GM15510 (cell line): ENCODE results near the gene NUP62CL.

ENCODE experiments used
- POLR2A ChIP-seq: IDR thresholded peaks from 3 replicates; pipeline ENCODE4 v1.6.1; 2011; ENCODE audit warnings: borderline replicate concordance; ENCODE audit not compliant: insufficient read length; ENCODE audit errors: extremely low read depth

NUP62CL gene, protein sequence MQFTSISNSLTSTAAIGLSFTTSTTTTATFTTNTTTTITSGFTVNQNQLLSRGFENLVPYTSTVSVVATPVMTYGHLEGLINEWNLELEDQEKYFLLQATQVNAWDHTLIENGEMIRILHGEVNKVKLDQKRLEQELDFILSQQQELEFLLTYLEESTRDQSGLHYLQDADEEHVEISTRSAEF

DNA sequence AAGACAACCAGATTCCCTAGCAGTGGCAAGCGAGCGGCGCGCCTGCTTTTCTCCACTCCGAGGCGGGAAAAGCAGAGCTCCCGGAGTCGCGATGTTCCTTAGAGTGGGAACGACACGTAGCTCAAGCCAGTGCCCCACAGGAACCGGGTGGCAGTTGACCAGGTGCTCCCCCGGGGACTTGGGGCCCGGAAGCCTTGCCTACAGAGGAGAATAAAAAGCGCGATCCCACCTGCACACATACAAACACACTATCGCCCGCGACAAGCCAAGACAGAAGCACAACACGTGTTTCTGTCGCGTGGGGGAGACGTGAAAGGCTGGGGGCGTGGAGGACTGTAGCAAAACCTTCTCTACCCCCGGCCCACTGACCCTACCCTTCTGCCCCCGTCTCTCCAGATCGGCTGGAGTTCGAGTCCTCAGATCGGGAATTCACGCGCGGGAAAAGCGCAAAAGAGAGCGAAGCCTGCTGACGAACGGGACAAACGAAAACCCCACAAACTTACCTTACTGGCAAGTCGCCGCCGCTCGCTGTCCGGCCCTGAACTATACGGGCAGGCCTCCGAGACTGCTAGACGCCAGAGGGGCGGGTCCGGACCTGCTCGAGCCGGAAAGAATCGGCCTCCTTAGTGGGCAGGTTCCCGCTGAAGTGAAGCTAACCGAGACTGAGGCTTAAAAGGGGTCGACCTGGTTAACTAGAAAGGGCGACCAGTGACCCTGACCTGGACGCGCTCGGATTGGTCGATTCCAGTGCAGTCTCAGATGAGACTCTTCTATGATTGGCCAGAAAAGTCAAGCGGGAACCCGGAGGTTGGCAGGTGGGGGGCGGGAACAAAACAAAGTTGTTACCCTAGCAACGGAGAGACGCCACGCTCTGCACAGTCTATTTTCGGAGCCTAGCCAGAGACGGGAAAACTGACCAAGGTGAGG lies at the start of gene NUP62CL, which contains the start of gene DNAAF6:
NUP62CL (minus strand) TSS at position 664 of the 927 bp plus-strand sequence. CDS start 31,287 bp downstream, outside the sequence.
DNAAF6 (plus strand) TSS at position 842 of the 927 bp plus-strand sequence. CDS start 6,265 bp downstream, outside the sequence.
- TF ChIP-seq POLR2A, result peak; percentile 41

DNA sequence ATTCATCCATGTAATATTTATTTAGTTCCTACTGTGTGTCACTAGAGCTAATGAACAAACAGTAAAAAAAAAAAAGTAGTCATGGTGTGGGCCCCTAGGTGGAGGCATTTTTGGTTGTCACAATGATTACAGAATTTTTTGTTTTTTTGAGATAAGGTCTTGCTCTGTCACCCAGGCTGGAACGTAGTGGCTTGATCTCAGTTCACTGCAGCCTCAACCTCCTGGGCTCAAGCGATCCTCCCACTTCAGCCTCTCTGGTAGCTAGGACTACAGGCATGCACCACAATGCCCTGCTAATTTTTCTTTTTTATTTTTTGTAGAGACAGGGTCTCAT lies 22.2 kb upstream of the NUP62CL start:
- TF ChIP-seq POLR2A, result no peak

DNA sequence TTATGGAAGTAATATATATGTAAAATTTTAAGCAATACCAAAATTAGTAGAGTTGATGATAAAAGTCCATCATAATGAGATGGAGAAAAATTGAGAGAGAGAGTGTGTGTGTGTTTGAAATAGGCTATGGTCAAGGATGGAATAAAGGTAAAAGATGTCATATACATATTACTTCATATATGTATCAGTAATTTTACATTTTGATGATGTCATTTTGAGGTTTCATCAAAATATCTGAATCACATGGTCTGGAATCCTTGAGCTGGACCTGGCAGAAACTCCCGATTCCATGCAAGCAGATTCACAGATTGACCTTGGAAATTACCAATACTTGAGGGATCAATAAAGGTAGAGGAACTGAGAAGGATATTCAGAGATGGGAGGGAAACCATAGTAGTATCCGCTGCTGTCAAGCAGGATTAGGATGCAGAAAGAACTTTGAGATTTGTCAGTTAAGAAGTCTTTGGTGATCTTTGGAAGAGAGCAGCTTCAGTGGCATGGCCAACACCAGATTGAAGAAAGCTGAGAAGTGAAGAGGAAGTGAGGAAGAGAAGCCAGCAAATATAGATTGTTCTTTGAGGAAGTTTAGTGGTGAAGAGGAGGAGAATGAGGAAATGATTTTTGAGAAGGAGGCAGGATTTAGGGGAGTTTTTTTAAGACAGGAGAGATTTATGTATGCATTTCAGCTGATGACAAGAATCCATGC lies 21.7 kb upstream of the NUP62CL start:
- no peak for TF ChIP-seq POLR2A

DNA sequence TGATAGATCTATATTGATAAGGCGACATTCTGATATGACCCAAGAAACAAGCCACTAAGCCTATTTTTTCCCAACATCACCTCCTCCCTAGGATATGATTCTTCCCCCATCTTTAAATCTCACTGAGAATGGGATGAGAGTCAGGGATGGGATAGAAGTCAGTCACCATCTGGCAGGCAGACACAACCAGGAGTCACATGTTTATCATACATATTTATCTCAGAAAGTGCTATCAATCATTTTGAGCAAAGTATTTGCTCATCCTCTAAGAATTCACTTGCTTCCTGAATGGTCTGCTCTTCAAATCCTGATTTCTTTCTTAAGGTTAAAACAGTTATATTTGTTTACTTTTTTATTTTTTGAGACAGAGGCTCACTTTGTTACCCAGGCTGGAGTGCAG lies 20.5 kb upstream of the NUP62CL start:
- TF ChIP-seq POLR2A, result no peak

DNA sequence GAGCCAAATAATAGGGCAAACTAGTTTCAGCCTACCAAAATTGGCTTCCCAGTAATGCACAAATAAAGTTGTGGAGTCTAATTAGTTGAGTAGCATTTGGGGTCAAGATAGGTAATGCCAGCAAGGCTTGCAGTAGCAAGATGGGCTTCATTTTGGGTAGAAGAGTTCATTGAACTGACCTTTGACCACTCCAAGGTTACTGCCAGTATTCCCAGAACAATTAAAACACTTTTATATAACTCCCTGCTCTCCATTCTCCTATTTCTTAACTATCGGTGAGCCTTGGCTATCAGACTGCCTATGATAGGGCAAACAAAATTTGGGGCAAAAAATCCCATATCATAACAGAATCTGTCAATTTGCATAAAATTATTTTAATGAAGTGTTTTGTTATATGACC lies 7.2 kb upstream of the NUP62CL start:
- no peak for TF ChIP-seq POLR2A

DNA sequence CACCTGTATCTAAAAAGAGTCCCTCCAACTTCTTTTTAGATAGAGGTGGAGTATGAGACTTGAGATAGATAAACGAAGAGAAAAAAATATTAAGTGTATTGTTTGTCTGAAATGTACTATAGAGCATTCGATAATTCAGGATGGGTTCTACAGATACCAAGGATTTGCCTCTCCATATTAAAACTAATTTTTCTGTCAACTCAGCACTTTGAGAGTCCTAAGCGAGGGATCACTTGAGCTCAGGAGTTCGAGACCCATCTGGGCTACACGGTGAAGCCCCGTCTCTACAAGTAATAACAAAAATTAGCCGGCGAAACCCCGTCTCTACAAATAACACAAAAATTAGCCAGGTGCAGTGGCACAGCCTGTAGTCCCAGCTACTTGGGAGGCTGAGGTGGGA lies 1.7 kb upstream of the NUP62CL start:
- TF ChIP-seq POLR2A, result no peak

DNA sequence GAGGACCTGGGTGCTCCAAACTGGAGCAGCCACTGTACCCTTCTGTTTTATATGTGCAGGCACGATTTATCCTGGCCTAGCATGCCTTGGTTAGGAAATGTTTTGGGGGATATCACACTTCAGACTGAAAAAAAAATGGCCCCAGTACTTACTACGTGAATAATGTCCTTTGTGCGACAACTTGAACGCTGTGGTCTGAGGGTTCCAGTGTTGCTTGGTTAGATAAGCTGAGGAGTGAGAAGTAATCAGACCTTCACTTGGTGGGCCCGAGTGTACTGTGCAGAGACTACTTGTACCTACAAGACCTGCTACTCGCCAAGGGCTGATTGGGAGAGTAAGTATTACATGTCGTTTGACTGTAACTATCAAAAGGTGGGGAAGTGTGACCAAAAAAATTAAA lies 856 bp upstream of the NUP62CL start:
- no peak for TF ChIP-seq POLR2A

DNA sequence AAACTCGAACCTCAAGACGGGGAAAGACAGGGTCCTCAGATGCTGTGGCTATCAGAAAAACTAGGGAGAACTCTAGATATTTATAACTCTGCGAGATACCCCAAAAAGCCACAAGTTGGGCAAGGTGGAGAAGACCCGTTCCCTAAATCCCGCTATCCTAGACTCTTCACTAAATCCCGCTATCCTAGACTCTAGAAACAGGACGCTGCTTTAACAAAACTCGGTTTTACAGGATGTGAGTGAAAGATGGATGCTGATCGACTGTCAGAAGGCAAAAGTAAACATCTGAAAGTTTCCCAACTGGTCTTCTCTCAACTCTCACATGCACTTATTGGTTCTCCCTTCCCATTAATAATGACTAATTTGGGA lies 448 bp upstream of the NUP62CL start:
- TF ChIP-seq POLR2A, result no peak

DNA sequence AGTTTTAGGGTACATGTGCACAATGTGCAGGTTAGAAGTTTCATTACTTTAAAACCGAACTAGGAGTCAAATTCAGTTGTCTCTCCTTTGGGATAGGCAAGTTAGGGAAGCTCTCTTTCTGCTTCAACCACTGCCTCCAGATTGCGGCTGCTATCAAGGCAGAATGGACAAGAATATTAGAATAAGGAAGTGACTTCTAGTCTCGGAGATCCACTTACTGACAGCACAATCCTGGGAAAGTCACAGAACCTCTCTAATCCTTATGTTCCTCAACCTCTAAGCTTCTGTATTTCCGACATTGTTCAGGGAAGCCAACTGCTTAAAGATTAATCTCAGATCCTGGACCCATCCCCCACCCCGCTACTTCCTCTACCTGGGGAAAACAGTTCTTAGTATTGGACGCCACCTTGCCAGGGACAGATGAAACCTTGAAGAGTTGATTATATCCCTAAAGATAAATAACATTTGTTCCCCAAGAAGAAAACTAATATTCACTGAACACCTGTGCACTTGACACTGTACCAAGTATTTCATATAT lies 2.1 kb downstream of the NUP62CL start:
- TF ChIP-seq POLR2A, result no peak

DNA sequence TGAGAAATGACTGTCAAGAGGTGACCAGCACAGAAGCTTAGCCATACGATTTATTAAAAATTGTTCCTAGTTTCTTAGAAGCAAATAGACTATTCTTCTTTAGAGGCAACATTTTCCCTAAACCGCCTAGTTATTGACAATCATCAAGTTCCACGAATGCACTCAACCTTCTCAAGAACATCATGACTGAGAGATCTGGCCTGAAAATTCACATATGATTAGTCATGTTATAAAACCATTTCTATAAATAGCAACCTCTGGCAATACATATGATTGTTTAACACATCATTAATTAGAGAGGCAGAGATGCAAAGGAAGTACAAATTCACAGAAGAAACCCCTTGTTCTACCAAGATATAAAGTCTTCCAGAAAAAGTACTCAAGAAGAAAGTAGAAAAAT lies 6.7 kb downstream of the NUP62CL start:
- no peak for TF ChIP-seq POLR2A

DNA sequence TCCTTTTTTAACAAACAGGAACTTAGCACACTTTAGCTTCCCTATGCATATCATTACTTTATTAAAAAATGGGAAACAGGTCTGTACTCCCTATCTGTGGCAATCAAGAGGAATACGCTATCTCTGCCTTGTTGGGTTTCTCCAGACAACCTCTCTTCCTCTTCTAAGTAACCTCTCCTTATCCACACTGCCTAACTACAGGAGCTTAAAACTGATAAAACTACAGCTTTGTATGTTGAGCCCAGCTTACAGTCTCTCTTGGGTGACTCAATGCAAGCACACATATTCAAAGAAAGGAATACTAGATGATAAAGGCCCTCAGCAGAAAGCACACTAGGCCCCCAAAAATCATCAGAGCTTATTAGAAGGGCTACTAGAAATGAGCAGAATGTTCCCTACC lies 8.9 kb downstream of the NUP62CL start:
- TF ChIP-seq POLR2A, result no peak

DNA sequence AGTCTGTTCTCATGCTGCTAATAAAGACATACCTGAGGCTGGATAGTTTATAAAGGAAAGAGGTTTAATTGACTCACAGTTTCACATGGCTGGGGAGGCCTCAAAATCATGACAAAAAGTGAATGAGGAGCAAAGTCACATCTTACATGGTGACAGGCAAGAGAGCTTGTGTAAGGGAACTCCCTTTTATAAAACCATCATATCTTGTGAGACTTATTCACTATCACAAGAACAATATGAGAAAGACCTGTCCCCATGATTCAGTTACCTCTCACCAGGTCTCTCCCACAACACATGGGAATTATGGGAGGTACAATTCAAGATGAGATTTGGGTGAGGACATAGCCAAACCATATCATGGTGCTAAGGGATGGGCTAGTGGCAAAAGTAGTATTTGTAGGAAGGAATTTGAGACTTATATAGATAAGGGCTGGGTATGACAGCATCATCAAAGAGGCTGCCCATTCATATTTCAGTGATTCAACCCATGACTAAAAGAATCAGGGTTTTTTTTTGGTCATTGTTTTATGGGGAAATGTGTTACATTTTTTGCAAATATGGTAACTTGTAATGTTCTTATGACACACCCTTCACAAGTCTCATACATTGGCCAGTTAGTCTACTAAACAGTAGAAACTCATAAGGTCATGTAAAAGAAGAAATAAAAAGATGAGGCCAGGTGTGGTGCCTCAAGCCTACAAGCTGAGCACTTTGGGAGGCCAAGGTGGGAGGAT lies 34.7 kb downstream of the NUP62CL start:
- no peak for TF ChIP-seq POLR2A

DNA sequence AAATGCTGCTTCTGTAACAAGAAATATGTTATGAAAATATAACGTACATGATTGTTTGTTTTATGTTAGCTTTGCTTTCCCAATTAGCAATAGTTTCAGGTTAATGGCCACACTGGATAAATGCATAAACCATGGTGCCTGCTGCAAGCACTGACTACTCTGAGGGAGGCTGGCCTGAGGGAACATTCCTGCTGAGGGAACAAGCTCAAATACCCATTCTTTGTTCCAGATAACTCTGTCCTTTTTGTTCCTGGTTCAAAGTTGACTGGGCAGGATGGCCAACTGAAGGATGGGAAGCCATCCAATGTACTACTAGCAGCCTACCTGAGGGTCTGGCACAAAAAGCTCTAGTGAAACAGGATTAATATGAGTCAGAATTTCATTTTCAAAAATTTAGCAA lies 37.5 kb downstream of the NUP62CL start:
- no peak for TF ChIP-seq POLR2A

DNA sequence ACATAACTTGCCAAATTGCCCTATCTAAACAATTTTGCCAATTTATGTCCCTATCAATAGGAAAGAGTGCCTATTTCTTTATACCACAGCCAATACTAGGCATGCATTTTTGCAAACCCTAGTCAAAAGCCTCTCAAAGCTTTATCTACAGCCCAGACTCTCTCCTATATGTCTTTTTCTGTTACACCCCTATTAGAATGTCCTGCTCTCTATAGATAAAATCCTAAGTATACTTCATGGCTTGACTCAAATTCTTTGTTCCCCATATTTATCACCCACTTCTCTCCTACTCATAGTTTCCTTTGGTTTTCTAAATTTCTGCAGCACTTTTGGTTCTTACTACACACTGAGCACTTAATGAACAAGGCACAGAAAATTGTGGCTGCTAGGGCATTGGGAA lies 38.0 kb downstream of the NUP62CL start:
- no peak for TF ChIP-seq POLR2A
